Measurements from ENCODE around the gene GPR42. TPM values are rescaled to one million over a fixed set of nuclear protein-coding genes. Genes with fewer than 3 reads are reported as not detected.
"Not testable (repeated sequence)": the region's sequence is repeated elsewhere in the genome, so short reads cannot be mapped to it uniquely, and the experiment has no call there.

The GPR42 gene
- total and polyA plus RNA-seq, 2 of the 4 experiments (the other 2 are of a cell fraction), result not detected

DNA sequence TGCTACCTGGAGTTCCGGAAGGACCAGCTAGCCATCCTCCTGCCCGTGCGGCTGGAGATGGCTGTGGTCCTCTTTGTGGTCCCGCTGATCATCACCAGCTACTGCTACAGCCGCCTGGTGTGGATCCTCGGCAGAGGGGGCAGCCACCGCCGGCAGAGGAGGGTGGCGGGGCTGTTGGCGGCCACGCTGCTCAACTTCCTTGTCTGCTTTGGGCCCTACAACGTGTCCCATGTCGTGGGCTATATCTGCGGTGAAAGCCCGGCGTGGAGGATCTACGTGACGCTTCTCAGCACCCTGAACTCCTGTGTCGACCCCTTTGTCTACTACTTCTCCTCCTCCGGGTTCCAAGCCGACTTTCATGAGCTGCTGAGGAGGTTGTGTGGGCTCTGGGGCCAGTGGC is 11.5 kb upstream of the GPR42 start:
- H2BK120ac ChIP-seq (ENCODE audit: low read depth, low read length); H3K36me3 ChIP-seq (ENCODE audit: control insufficient read depth, insufficient read depth, low read length); H3K9me3 ChIP-seq (ENCODE audit: control insufficient read depth, insufficient read depth, low read length); H3K27me3 ChIP-seq (ENCODE audit: control insufficient read depth, insufficient read depth, low read length); H4K5ac ChIP-seq (ENCODE audit: low read depth, low read length); CTCF ChIA-PET; dilution Hi-C loops (cut with HindIII; ENCODE audit: low sequenced_read_pairs, unreplicated experiment); BruUV-seq (replicated peaks); H3K9me1 ChIP-seq (ENCODE audit: insufficient read depth, low read length); H3K4me2 ChIP-seq (ENCODE audit: low read depth, low read length); POLR2A ChIA-PET (ENCODE audit: unreplicated experiment); DNase-seq; H2AFZ ChIP-seq (replicated peaks; ENCODE audit: low read length, poor library complexity); H4K20me1 ChIP-seq (ENCODE audit: insufficient read depth, low read length); H3K27ac ChIP-seq (ENCODE audit: insufficient read depth, low read length); H3K4me1 ChIP-seq (ENCODE audit: control insufficient read depth, insufficient read depth, low read length); H2AK9ac ChIP-seq (replicated peaks; ENCODE audit: low read depth, low read length, poor library complexity); in situ Hi-C loops (cut with MboI; ENCODE audit: low sequenced_read_pairs); H3K79me1 ChIP-seq (ENCODE audit: low read depth in 1 of 2, low read length in 2 of 2); H4K8ac ChIP-seq (ENCODE audit: low read depth in 2 of 2, low read length in 2 of 2); H4K91ac ChIP-seq (ENCODE audit: insufficient read depth, low read depth, low read length); H3K14ac ChIP-seq (replicated peaks; ENCODE audit: low read depth, low read length); H2AK5ac ChIP-seq (ENCODE audit: low read depth, low read length); H3K56ac ChIP-seq (ENCODE audit: extremely low read depth, insufficient read depth, low read length); H2BK5ac ChIP-seq (ENCODE audit: low read depth, low read length, poor library complexity, severe bottlenecking); H3K23ac ChIP-seq (ENCODE audit: low read depth, low read length); H3K18ac ChIP-seq (ENCODE audit: low read depth, low read length); H3K4ac ChIP-seq (ENCODE audit: low read depth, low read length); H3K9ac ChIP-seq (ENCODE audit: low read depth, low read length); H3K4me3 ChIP-seq (ENCODE audit: insufficient read depth, low read depth, low read length); H2BK15ac ChIP-seq (ENCODE audit: low read depth, low read length); H2BK20ac ChIP-seq (ENCODE audit: low read depth, low read length); ATAC-seq (ENCODE audit: low read depth): not testable (repeated sequence)
- intact Hi-C loops (cut with micrococcal nuclease), result loop anchor here (10.0 kb wide), 1 partner anchor 105 kb away; no protein-coding TSS in a partner anchor
- 66% methylated on average over 8 of the region's 21 CpGs; no CpG with 5 or more reads in 1 of the 2 experiments for WGBS, 2 experiments (ENCODE audit: extremely low coverage in 2 of 2, insufficient read length in 1 of 2)

DNA sequence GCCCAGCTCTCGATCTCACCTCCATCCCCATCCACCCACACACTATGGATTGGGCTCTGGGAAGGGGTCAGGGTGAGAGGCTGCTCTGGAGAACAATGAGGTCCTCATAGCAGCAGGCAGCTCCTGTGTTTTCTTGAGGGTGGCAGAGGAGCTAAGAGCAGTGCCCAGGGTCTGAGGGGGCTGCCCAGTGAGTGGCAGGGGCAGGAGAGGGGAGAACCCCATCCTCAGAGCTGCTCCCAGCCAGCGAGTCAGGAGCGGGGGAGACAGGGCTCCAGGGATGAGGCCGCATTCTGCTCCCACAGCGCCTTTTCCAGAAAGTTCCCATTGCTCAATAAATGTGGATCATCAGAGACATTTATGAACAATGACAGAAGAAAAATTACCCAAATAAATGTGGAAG is 10.8 kb upstream of the GPR42 start:
- H3K9me1 ChIP-seq (ENCODE audit: insufficient read depth, low read length); CTCF ChIA-PET; H2BK120ac ChIP-seq (ENCODE audit: low read depth, low read length); H3K18ac ChIP-seq (ENCODE audit: low read depth, low read length); H3K9me3 ChIP-seq (ENCODE audit: control insufficient read depth, insufficient read depth, low read length); H3K4me2 ChIP-seq (ENCODE audit: low read depth, low read length); H3K27me3 ChIP-seq (ENCODE audit: control insufficient read depth, insufficient read depth, low read length); H3K23ac ChIP-seq (ENCODE audit: low read depth, low read length); DNase-seq; ATAC-seq (ENCODE audit: low read depth); H3K14ac ChIP-seq (replicated peaks; ENCODE audit: low read depth, low read length); H2BK5ac ChIP-seq (ENCODE audit: low read depth, low read length, poor library complexity, severe bottlenecking); H3K36me3 ChIP-seq (ENCODE audit: control insufficient read depth, insufficient read depth, low read length); POLR2A ChIA-PET (ENCODE audit: unreplicated experiment); H2AK9ac ChIP-seq (replicated peaks; ENCODE audit: low read depth, low read length, poor library complexity); H3K4ac ChIP-seq (ENCODE audit: low read depth, low read length); H2AFZ ChIP-seq (replicated peaks; ENCODE audit: low read length, poor library complexity); H2BK20ac ChIP-seq (ENCODE audit: low read depth, low read length); H3K27ac ChIP-seq (ENCODE audit: insufficient read depth, low read length); H3K4me1 ChIP-seq (ENCODE audit: control insufficient read depth, insufficient read depth, low read length); dilution Hi-C loops (cut with HindIII; ENCODE audit: low sequenced_read_pairs, unreplicated experiment); H4K91ac ChIP-seq (ENCODE audit: insufficient read depth, low read depth, low read length); H3K9ac ChIP-seq (ENCODE audit: low read depth, low read length); BruUV-seq (replicated peaks); H2BK15ac ChIP-seq (ENCODE audit: low read depth, low read length); intact Hi-C loops (cut with micrococcal nuclease); H4K8ac ChIP-seq (ENCODE audit: low read depth in 2 of 2, low read length in 2 of 2); H4K5ac ChIP-seq (ENCODE audit: low read depth, low read length); H3K56ac ChIP-seq (ENCODE audit: extremely low read depth, insufficient read depth, low read length); H2AK5ac ChIP-seq (ENCODE audit: low read depth, low read length); H3K79me1 ChIP-seq (ENCODE audit: low read depth in 1 of 2, low read length in 2 of 2); H4K20me1 ChIP-seq (ENCODE audit: insufficient read depth, low read length); H3K4me3 ChIP-seq (ENCODE audit: insufficient read depth, low read depth, low read length); in situ Hi-C loops (cut with MboI; ENCODE audit: low sequenced_read_pairs): not testable (repeated sequence)
- WGBS, 2 experiments (ENCODE audit: extremely low coverage in 2 of 2, insufficient read length in 1 of 2), result no CpG with 5 or more reads among the region's 5 CpGs
